HCT116 (cell line): ENCODE measurements around the gene CDH22. TPM values are rescaled to one million over a fixed set of nuclear protein-coding genes. Genes with fewer than 3 reads are reported as not detected.

Experiments
- ATAC-seq: fragments of 200-7000 bp; cut with Tn5 transposase; 2 replicates; pipeline ENCODE4 v1.9.1; 2020; ENCODE audit warnings: mild to moderate bottlenecking, moderate library complexity
- BruUV-seq: library from RNA; stranded (reverse); fragments of 400-500 nt; replicated peaks from 2 replicates; lab custom pipeline; 2021; lab: Mats Ljungman, UMichigan
- CTCF ChIA-PET: fragments of 300-600 bp; sonication (Branson Sonifier 250); formaldehyde crosslinking; loops from one replicate; lab custom pipeline; 2021; ENCODE audit warnings: antibody characterized with exemption; lab: Charles Lee
- POLR2A ChIA-PET: fragments of 300-600, 350-600 bp; sonication (Branson Sonifier 250); formaldehyde crosslinking; loops from one replicate; lab custom pipeline; 2021; ENCODE audit warnings: antibody characterized with exemption; lab: Charles Lee
- RAD21 ChIA-PET, 2 experiments: fragments of 300-600 bp; sonication (Branson Sonifier 250); formaldehyde crosslinking; loops; one replicate each; lab custom pipeline; 2023; ENCODE audit warnings: low total read pairs in 2 of 2; ENCODE audit not compliant: uncharacterized antibody in 2 of 2, unreplicated experiment in 2 of 2, low non-redundant PET in 1 of 2; lab: Charles Lee
- DNase-seq: peaks from one replicate; pipeline ENCODE4 v3.0.0-alpha.2; 2010; ENCODE audit warnings: low read depth, low spot score
- H2AFZ ChIP-seq: fragments of 200-600 bp; shearing (Covaris generic), sonication (generic); 2 replicates; pipeline ENCODE4 v1.6.1; 2017; ENCODE audit warnings: low read depth, mixed run types, mixed read lengths, antibody characterized with exemption, low read length; ENCODE audit not compliant: poor library complexity, severe bottlenecking
- H3K27ac ChIP-seq: 2 replicates; pipeline ENCODE4 v1.5.1; 2012; ENCODE audit warnings: low read depth, low read length
- H3K27me3 ChIP-seq: fragments of 200-600 bp; sonication (generic); 2 replicates; pipeline ENCODE4 v1.6.1; 2016; ENCODE audit warnings: mixed run types, low read length, mixed read lengths; ENCODE audit not compliant: insufficient read depth
- H3K36me3 ChIP-seq, 2 experiments: fragments of 200-500 bp in 1 of 2; fragments of 200-600 bp in 1 of 2; sonication (Bioruptor generic) in 1 of 2; sonication (generic) in 1 of 2; 2 replicates each; pipeline versions ENCODE4 v1.5.1 to v1.6.1; 2014 to 2016; ENCODE audit warnings: low read length in 2 of 2, inconsistent platforms in 1 of 2, mixed read lengths in 1 of 2, mixed run types in 1 of 2; ENCODE audit not compliant: insufficient read depth in 2 of 2, control insufficient read depth in 1 of 2
- H3K4me1 ChIP-seq, 2 experiments: fragments of 200-600 bp in 1 of 2; sonication (generic) in 1 of 2; 2 replicates each; pipeline versions ENCODE4 v1.5.1 to v1.6.1; 2012 to 2017; ENCODE audit warnings: low read length in 2 of 2, inconsistent platforms in 1 of 2, mild to moderate bottlenecking in 1 of 2, mixed read lengths in 1 of 2, mixed run types in 1 of 2, moderate library complexity in 1 of 2; ENCODE audit not compliant: insufficient read depth in 2 of 2, control insufficient read depth in 1 of 2
- H3K4me2 ChIP-seq: fragments of 200-600 bp; sonication (generic); 2 replicates; pipeline ENCODE4 v1.6.1; 2017; ENCODE audit warnings: mixed run types, low read length, mixed read lengths
- H3K4me3 ChIP-seq, 2 experiments: fragments of 200-600 bp in 1 of 2; sonication (generic) in 1 of 2; replicated peaks in 1 of 2; 2 replicates each; pipeline ENCODE4 v1.5.1; 2011 to 2016; ENCODE audit warnings: low read length in 2 of 2, control low read depth in 1 of 2, low read depth in 1 of 2, mild to moderate bottlenecking in 1 of 2, mixed read lengths in 1 of 2, mixed run types in 1 of 2
- H3K79me2 ChIP-seq: fragments of 200-600 bp; sonication (generic); 2 replicates; pipeline ENCODE4 v1.6.1; 2017; ENCODE audit warnings: mild to moderate bottlenecking, mixed run types, low read length, moderate library complexity, mixed read lengths; ENCODE audit not compliant: insufficient read depth
- H3K9ac ChIP-seq: fragments of 200-600 bp; sonication (generic); 2 replicates; pipeline ENCODE4 v1.6.1; 2016; ENCODE audit warnings: low read length, mixed read lengths
- H3K9me2 ChIP-seq: fragments of 200-600 bp; sonication (generic), shearing (Covaris generic); 2 replicates; pipeline ENCODE4 v1.6.1; 2017; ENCODE audit warnings: mixed run types, mild to moderate bottlenecking, moderate library complexity; ENCODE audit not compliant: insufficient read depth
- H3K9me3 ChIP-seq, 2 experiments: fragments of 200-500 bp in 1 of 2; fragments of 200-600 bp in 1 of 2; sonication (Bioruptor generic) in 1 of 2; sonication (generic) in 1 of 2; 2 replicates each; pipeline ENCODE4 v1.6.1; 2014 to 2017; ENCODE audit warnings: low read length in 2 of 2, mixed read lengths in 2 of 2, inconsistent platforms in 1 of 2, low read depth in 1 of 2, mild to moderate bottlenecking in 1 of 2, mixed run types in 1 of 2, moderate library complexity in 1 of 2; ENCODE audit not compliant: control insufficient read depth in 1 of 2, insufficient read depth in 1 of 2
- H4K20me1 ChIP-seq: fragments of 200-600 bp; sonication (generic), shearing (Covaris generic); 2 replicates; pipeline ENCODE4 v1.6.1; 2017; ENCODE audit warnings: mixed run types, mild to moderate bottlenecking, moderate library complexity; ENCODE audit not compliant: insufficient read depth
- ATF3 ChIP-seq: IDR thresholded peaks from 2 replicates; pipeline ENCODE4 v1.6.1; 2012
- CTCF ChIP-seq, 3 experiments: fragments of 200-600 bp in 1 of 3; sonication (generic) in 1 of 3; IDR thresholded peaks in 2 of 3; conservative IDR thresholded peaks in 1 of 3; 2 replicates each; pipeline ENCODE4 v1.5.1; 2012 to 2017; ENCODE audit warnings: low read depth in 2 of 3, low read length in 2 of 3, antibody characterized with exemption in 1 of 3, borderline replicate concordance in 1 of 3, control low read depth in 1 of 3, mild to moderate bottlenecking in 1 of 3, mixed read lengths in 1 of 3, mixed run types in 1 of 3, moderate library complexity in 1 of 3; ENCODE audit not compliant: insufficient read depth in 1 of 3
- YY1 ChIP-seq: IDR thresholded peaks from 2 replicates; pipeline ENCODE4 v1.6.1; 2011; ENCODE audit warnings: low read length, low read depth, moderate library complexity, mild to moderate bottlenecking; ENCODE audit not compliant: insufficient replicate concordance; ENCODE audit errors: extremely low read depth
- ZNF274 ChIP-seq: fragments of 200-500 bp; sonication (Bioruptor generic); IDR thresholded peaks from 2 replicates; pipeline ENCODE4 v1.6.1; 2014; ENCODE audit warnings: mild to moderate bottlenecking, low read depth, low read length, inconsistent platforms
- intact Hi-C: fragments of 100-400 bp; cut with micrococcal nuclease; formaldehyde crosslinking; loops from 2 replicates; pipeline ENCODE4 v1.10.0; 2022
- total RNA-seq: library from RNA; stranded (reverse); gene quantifications from one replicate; pipeline ENCODE4 v1.2.1, GENCODE V29; 2021; ENCODE audit not compliant: unreplicated experiment

CDH22 gene
- total RNA-seq, 1 experiment from 2014 or later = 1.8 TPM

- no peaks in the 10 kb centered on the region for H3K27me3 ChIP-seq
- TF ChIP-seq ATF3 (no peak), ZNF274 (no peak), CTCF (IDR thresholded peaks at IDR 0.05 in 2 of 3, conservative IDR thresholded peaks at IDR 0.05 in 1 of 3; ENCODE audit: borderline replicate concordance in 1 of 3, insufficient read depth in 1 of 3, low read depth in 2 of 3, low read length in 2 of 3) (no peak), YY1 (no peak)
- no peak overlapping the region for H3K9ac ChIP-seq
- RAD21 ChIA-PET = no interaction called here
- no TSS peak for BruUV-seq
- peaks cover 2 to 9% of the 10 kb centered on the region in 2 experiments; a peak in 1 of 4 replicates for H3K36me3 ChIP-seq
- no peaks in the 10 kb centered on the region for H4K20me1 ChIP-seq
- intact Hi-C loops = no loop called here
- H3K9me2 ChIP-seq = no peaks in the 10 kb centered on the region
- H2AFZ ChIP-seq = no peak overlapping the region
- H3K4me3 ChIP-seq = no peak overlapping the region
- 0 out of 4 replicates have a peak, but pooled peaks cover 0 to 3% of the 10 kb centered on the region in 2 experiments for H3K4me1 ChIP-seq
- DNase-seq = no peak
- POLR2A ChIA-PET = interaction anchor here (1.1 kb wide), 1 partner anchor 14 kb away, joined by 3 read pairs; no protein-coding TSS in a partner anchor
- CTCF ChIA-PET = interaction anchor here (1.9 kb wide), 1 partner anchor 88 kb away, joined by 8 read pairs; no protein-coding TSS in a partner anchor
- no peak for ATAC-seq
- no peaks in the 10 kb centered on the region for H3K79me2 ChIP-seq
- H3K4me2 ChIP-seq = no peak overlapping the region
- no peak overlapping the region for H3K27ac ChIP-seq
- H3K9me3 ChIP-seq = no peaks in the 10 kb centered on the region
These were observed 42.1 kb upstream of the CDH22 start for GRCh38 chr20:46350201-46350985.
